ENCODE measurements around the gene LRRC8B.

DNA sequence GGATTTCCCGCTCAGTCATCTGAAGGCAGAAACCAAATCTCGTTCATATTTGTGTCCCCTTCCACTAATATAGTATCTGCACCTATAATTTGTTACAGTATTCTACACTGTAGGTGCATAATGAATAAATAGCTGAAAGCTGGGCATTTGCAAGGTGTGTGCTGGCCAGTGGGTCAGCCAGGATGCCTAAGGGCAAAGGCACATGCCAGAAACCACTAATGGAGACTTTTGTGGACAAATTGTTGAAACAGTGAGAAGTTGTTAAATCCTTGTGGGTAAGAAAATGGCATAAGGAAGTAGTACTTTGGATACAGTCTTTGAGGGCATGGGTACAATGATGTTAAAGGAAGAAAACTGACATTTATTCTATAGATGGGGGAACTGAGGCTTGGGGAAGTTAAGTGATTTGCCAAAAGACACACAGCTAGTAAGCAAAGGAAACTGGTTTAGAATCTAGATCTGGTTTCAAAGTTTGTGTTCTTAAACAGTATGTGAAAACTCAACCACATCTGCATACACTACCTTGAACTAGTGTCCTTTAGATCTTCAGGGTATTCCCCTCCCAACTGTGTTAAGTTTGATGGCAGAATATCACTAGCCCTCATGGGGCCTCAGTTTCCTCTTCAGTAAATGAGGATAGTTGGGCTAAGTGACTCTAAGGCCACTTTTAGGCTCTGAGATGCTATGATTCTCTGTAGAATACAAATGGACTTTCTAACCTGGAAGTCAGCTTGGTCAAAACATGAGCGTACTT is 81.8 kb downstream of the LRRC8B start:
- TF ChIP-seq, protein P1, sequence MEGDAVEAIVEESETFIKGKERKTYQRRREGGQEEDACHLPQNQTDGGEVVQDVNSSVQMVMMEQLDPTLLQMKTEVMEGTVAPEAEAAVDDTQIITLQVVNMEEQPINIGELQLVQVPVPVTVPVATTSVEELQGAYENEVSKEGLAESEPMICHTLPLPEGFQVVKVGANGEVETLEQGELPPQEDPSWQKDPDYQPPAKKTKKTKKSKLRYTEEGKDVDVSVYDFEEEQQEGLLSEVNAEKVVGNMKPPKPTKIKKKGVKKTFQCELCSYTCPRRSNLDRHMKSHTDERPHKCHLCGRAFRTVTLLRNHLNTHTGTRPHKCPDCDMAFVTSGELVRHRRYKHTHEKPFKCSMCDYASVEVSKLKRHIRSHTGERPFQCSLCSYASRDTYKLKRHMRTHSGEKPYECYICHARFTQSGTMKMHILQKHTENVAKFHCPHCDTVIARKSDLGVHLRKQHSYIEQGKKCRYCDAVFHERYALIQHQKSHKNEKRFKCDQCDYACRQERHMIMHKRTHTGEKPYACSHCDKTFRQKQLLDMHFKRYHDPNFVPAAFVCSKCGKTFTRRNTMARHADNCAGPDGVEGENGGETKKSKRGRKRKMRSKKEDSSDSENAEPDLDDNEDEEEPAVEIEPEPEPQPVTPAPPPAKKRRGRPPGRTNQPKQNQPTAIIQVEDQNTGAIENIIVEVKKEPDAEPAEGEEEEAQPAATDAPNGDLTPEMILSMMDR (IDR thresholded peaks at IDR 0.05): no peak
- TF ChIP-seq POLR2A (IDR thresholded peaks at IDR 0.05): no peak
- TF ChIP-seq EP300 (IDR thresholded peaks at IDR 0.05): no peak

All from ovary (tissue), 3 donors.